Neural progenitor cell (in vitro differentiated cells): ENCODE measurements around the gene LGI1.

Source experiments
- CTCF ChIP-seq: fragments of 200-600 bp; sonication (generic); IDR thresholded peaks from 2 replicates; pipeline ENCODE4 v1.5.1; 2017; ENCODE audit warnings: antibody characterized with exemption, mild to moderate bottlenecking
- EZH2 ChIP-seq: fragments of 200-600 bp; sonication (generic); IDR thresholded peaks from 2 replicates; pipeline ENCODE4 v1.6.1; 2017; ENCODE audit warnings: antibody characterized with exemption, mild to moderate bottlenecking, moderate library complexity

DNA sequence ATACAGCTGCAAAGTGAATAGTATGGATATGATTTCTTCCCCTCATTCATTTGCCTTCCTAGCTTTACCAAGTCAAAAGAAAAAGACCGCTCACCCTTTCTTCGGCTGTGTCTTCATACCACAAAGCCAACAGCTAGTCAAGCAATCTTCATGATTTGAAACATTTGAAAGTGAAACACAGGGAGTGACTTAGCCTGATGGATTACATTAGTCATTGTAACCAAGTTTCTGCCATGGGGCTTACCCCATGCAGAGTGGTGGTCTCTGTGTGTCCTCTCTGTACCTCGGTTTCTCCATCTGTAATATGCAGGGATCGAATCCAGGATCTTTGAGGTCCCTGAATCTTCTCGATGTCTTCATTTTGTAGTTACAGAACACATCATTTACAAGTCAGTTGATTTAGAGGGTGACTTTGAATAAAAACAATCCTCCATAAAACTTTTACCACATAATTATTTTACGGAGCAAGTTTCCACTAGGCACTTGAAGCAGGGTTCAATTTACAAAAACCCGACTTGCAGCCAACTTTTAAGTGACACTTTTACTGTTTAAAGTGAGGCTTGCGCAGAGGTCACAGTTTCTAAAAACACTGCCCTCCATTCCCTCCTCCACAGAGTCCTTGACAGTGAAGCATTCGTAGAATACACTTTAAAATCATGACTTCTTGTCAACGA, 2.2 kb upstream of the LGI1 start:
- TF ChIP-seq CTCF, result no peak
- no peak for TF ChIP-seq EZH2
